GF-D8 (cell line): ENCODE measurements around the gene LETM1.

ENCODE experiments used
- DNase-seq: peaks from one replicate; lab custom pipeline; 2025; lab: John Stamatoyannopoulos, UW

The LETM1 gene

DNA sequence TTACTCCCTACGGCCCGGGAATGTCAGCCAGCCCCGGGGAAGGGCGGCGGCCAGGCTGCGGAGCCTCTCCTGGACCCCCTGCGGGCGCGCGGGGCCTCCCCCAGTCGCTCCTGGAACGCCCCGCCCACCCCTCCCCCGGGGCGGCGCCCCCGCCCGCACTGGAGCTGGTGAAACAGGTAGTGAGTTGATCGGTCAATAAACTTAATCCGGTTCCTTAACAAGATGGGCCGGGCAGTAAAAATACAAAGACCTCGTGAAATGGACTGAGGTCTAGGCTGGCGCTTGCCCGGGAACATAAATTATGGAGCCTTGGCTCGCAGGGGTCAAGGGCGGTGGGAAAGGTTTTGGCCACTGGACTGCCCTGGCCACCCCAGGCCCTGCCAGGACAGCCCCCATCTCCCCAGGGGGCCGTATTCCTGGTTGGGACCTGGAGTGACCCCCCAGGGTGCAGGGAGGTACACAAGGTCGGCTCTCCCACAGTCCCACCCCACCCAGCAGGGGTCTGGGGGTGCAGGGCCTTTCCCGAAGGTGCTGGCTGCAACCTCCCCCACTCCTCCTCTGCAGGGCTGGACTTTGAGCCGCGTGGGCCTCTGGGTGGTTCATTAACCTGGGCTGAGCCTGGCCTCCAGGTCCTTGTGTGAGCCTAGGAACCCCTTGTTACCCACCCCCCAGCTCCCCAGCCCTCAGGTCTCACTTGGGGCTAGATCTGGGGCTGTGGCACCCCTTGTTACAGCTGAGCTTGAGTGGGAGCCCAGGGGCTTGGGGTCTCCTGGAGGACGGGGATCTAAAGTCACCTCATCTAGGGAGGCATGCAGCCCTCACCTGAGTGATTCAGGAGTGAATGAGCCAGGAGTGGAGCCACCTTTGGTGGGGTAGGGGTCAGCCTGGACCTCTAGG lies 60.4 kb downstream of the LETM1 start:
- no peak for DNase-seq

GRCh38 chr4:1794809-1795298 lies 61.1 kb downstream of the LETM1 start:
- no peak for DNase-seq

DNA sequence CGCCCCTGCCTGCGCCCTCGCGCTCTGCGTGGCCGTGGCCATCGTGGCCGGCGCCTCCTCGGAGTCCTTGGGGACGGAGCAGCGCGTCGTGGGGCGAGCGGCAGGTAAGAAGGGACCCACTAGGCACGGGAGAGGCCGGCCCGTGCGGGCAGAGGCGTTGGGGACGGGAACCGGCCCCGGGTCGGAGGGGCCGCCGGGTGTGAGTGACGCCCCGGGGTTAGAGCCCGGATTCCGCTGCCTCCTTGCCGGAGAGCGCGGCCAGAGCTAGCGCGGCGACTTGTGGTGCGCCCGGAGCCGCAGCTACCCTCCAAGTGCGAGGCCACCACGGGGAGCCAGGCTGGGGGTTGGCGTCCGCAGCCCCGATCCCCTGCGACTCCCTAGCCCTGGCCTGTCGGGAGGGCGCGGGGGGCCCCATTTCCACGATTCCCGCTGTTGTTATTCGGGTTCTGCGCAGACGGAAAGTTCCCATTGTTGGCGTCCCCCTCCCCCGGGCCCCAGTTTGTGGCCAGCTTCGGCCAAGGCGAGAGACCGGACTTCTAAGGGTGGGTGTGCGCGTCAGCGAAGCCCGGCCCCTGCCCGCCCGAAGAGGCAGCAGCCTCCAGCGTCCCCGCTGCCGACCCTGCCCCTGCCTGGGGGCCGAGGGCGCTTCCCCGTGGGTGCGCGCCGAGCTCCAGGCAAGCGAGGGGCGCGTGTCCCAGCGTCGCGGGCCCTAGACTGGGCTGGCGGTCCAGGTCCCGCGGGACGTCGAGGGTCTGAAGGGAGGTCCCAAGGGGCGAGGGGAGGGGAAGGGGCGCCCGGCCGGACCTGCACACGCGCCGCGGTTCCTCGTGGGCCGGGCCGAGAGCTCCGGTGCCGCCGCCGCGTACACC lies 61.8 kb downstream of the LETM1 start:
- DNase-seq: no peak

DNA sequence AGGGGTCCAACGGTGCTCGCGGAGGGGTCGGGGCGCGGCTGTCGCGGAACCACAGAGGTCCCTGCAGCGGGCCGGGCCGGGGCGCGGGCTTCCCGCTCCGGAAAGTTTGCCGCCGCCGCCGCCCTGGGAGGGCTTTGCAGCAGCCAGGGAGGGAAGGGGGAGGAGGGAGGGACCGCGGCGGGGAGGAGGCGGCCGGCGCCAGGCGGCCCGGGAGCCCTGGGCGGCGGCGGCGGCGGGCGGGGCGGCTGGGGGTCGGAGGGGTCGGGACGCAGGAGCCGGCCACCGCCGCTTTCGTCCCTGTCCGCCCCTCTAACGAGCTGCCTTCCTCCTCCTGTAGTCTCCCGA lies 62.5 kb downstream of the LETM1 start:
- no peak for DNase-seq

- no peak for DNase-seq
These were observed 63.0 kb downstream of the LETM1 start, which contains the start of gene FGFR3 for GRCh38 chr4:1792832-1793495. Gene FGFR3, plus strand, starts transcription at chr4:1793293. Its CDS starts 642 bp downstream, at chr4:1793935.

DNA sequence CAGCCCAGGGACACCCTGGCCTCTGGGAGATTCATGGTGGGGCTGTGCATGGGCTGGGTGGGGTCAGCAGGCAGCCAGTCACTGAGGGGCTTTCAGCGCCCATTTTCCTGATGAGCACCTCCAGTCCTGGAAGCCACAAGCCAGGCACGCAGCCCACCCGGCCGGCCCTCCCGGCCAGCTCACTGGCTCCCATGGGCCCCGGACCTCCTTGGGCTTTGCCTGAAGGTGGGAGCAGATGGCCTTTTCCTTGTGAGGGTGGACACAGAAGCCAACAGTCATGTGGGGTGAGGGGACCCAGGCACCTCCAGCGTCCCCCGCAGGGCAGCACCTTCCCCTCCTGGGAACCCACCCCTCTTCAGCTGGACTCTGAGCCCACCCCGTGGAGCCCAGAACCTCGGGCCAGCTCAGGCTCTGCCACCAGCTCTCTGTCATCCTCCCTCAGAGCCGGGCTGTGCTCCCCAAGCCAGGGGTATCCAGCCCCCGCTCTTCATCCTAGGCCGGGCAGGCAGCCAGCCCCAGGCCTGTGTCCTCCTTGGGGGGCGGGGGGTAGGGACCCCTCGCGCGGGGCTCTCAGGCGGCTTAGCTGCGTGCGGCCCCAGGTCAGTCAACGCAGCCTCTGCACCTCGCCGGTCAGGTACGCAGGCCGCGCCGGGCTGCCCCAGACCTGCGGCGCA lies 63.7 kb downstream of the LETM1 start:
- no peak for DNase-seq

DNA sequence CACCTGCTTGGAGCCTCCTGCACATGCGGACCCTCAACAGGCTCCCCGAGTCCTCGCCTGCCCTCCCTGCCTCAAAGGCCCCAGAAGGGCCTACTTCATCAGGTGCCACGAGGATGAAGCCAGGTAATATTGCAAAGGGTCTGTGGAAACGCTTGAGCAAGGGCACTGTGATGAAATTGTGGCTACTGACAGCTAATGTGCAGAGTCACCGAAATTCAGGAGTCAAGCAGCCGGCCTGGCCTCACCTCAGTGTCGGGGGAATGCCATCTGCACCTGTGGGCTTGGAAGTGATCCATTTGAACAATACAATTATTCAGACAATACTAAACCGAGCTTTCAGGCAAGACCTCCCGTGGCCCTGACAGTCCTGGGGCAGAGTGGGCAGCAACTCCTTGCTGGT lies 66.0 kb downstream of the LETM1 start:
- DNase-seq: no peak

- no peak for DNase-seq
These were observed 66.4 kb downstream of the LETM1 start for GRCh38 chr4:1789552-1789951.

GRCh38 chr4:1788254-1788973 lies 67.5 kb downstream of the LETM1 start:
- no peak for DNase-seq

- DNase-seq: no peak
These were observed 68.4 kb downstream of the LETM1 start for GRCh38 chr4:1787411-1788077.

- no peak for DNase-seq
These were observed 69.2 kb downstream of the LETM1 start for GRCh38 chr4:1786544-1787362.

DNA sequence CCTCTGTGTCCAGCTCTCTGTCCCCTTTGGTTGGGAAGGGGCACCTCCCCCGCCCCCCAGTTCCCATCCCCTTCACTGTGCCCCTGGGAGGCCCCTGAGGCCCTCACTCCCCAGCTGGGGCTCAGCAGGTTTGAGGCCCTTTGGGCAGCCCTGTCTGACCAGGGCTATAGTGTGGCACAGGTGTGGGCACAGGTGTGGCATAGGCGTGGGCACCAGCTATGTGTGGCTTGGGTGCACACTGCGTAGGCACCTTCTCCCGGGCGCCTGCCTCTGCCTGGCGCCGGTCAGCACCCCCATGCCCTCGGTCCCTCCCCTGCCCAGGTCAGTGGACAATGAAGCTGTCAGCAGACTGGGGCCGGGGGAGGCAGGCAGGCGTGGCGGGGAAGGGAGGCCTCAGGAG lies 70.4 kb downstream of the LETM1 start:
- DNase-seq: no peak

DNA sequence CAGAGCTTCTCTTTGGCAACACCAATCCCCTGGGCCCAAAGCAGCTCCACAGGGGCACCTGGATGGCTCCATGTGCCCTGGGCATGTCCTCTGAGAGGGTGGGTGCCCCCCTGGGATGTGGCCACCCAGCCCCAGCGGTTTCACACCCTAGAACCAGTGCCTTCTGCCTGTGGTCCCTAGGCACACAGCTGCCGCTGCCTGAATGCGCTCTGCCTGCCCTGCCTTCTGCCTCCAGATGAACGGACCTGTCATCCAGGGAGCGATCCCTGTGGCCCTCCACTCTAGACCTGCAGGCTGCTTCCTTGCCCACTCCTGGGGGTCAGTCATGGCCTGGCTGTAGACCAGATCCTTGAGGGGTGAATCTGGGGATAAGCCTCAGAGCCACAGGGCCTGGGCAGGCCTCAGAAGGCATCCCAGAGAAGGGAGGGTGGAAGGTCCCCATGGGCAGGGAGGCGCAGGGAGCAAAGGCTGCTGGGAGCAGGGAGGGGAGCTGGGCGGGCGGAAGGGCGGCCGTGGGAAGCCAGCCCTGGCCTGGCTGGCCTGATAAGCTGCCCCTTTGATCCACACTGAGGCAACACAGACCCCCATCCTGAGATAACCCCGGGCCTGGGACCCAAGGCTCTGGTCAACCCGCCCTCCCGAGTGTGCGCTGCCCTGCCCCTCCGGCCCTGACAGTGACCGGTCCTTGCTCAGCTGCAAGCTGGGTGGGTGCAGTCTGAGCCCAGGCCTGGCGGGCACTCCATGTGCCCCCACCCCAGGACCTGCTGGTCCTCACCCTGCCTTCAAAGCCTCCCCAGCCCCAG lies 71.0 kb downstream of the LETM1 start:
- no peak for DNase-seq

DNA sequence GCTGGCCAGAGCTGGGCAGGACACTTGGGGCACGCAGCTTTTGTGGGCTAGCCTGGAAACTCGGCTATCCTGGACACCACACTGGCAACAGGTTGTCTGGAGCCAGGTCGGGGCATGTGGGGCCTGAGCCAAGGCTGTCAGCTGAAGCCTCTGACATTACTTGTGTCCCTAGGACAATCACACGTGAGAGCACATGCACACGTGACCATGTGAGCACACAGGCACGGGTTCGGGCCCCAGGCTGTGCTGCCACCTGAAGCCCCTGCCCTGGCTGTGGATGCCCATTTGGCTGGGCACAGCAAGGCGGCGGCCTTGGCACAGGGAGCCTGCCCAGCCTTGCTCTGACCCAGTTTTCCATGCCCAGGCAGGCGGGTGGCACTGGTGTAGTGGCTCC lies 71.6 kb downstream of the LETM1 start:
- no peak for DNase-seq

DNA sequence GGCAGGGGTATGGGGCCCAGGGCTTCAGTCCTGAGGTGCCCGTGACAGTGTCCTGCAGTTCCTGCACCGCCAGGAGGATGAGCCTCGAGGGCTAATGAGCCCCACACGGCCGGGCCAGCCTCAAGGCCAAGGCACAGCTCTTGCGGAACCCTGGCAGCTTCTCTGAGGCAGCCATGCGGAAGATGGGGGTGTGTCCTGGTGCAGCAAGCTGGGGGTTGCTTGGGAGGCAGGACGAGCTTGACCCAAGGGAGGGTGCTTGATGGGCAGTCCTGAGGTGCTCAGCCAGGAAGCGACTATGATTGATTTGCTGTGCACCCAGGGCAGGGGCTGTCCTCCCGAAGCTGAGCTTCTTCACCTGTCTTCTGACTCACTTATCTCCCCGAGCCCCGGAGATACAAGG lies 72.0 kb downstream of the LETM1 start:
- no peak for DNase-seq

GRCh38 chr4:1783015-1783414 lies 72.9 kb downstream of the LETM1 start:
- no peak for DNase-seq

DNA sequence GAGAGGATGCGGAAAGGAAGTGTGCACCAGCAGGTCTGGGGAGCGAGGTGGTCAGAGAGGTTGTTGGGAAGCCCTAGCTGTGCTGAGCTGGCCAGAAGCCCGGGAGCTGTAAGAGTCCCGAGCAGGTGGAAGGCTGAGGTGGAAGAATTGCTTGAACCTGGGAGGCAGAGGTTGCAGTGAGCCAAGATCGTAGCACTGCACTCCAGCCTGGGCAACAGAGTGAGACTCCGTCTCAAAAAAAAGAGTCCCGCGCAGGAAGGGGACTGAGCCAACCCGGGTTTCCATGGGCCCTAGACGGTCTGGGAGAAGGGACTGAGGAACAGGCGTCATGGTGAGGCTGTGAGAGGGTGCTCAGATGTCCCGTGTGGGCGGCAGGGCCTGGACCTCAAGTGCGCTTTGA lies 75.5 kb downstream of the LETM1 start:
- DNase-seq: no peak

GRCh38 chr4:1779588-1780382 lies 76.2 kb downstream of the LETM1 start:
- no peak for DNase-seq
